ENCODE data around the gene SPAG6.

DNA sequence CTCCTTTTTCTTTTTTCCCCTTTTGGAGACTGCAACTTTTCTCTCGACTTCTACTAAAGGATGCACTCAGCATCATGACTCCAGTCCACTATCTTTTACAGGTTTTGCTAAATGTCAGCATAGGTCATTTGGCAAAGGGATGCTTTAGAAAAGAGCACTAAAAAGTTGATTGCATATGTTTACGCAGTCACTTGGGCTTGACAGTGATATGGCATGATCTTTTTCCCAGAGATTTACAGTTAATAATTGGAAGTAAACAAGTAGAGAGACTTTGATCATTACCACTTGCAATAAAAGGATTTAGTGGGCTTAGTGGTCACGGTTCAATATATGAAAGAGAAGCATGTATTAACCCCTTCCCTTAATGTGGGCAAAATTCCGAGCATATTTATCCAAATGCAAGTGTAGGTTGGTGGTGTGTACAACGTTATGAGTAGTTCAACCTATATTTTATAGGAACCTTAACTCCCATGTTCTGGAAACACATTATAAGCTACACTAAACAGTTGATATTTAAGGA, 22.6 kb upstream of the SPAG6 start:
- TF ChIP-seq CHD2 (IDR thresholded peaks at IDR 0.05; ENCODE audit: low read length) (no peak), ASH2L (IDR thresholded peaks at IDR 0.05; ENCODE audit: low read length) (no peak), TAF1 (IDR thresholded peaks at IDR 0.05; ENCODE audit: low read depth, low read length) (no peak), PHF8 (conservative IDR thresholded peaks at IDR 0.05; ENCODE audit: low read depth, low read length) (no peak), HDAC6 (IDR thresholded peaks at IDR 0.05; ENCODE audit: low read depth, low read length) (no peak), POLR2AphosphoS5 (IDR thresholded peaks at IDR 0.05; ENCODE audit: low read depth, low read length) (no peak), EZH2 (IDR thresholded peaks at IDR 0.05; ENCODE audit: low read depth, low read length, severe bottlenecking) (peak; percentile 68)
- TF ChIP-seq, protein P1, sequence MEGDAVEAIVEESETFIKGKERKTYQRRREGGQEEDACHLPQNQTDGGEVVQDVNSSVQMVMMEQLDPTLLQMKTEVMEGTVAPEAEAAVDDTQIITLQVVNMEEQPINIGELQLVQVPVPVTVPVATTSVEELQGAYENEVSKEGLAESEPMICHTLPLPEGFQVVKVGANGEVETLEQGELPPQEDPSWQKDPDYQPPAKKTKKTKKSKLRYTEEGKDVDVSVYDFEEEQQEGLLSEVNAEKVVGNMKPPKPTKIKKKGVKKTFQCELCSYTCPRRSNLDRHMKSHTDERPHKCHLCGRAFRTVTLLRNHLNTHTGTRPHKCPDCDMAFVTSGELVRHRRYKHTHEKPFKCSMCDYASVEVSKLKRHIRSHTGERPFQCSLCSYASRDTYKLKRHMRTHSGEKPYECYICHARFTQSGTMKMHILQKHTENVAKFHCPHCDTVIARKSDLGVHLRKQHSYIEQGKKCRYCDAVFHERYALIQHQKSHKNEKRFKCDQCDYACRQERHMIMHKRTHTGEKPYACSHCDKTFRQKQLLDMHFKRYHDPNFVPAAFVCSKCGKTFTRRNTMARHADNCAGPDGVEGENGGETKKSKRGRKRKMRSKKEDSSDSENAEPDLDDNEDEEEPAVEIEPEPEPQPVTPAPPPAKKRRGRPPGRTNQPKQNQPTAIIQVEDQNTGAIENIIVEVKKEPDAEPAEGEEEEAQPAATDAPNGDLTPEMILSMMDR (IDR thresholded peaks at IDR 0.05; ENCODE audit: control extremely low read depth in 1 of 3, insufficient read depth in 1 of 3, low read depth in 1 of 3, low read length in 3 of 3): no peak
- TF ChIP-seq, protein P2, sequence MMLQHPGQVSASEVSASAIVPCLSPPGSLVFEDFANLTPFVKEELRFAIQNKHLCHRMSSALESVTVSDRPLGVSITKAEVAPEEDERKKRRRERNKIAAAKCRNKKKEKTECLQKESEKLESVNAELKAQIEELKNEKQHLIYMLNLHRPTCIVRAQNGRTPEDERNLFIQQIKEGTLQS (IDR thresholded peaks at IDR 0.05; ENCODE audit: insufficient read depth, low read depth, low read length): no peak
- TF ChIP-seq, protein P3, sequence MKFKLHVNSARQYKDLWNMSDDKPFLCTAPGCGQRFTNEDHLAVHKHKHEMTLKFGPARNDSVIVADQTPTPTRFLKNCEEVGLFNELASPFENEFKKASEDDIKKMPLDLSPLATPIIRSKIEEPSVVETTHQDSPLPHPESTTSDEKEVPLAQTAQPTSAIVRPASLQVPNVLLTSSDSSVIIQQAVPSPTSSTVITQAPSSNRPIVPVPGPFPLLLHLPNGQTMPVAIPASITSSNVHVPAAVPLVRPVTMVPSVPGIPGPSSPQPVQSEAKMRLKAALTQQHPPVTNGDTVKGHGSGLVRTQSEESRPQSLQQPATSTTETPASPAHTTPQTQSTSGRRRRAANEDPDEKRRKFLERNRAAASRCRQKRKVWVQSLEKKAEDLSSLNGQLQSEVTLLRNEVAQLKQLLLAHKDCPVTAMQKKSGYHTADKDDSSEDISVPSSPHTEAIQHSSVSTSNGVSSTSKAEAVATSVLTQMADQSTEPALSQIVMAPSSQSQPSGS (IDR thresholded peaks at IDR 0.05; ENCODE audit: low read length): no peak
- TF ChIP-seq, protein P4, sequence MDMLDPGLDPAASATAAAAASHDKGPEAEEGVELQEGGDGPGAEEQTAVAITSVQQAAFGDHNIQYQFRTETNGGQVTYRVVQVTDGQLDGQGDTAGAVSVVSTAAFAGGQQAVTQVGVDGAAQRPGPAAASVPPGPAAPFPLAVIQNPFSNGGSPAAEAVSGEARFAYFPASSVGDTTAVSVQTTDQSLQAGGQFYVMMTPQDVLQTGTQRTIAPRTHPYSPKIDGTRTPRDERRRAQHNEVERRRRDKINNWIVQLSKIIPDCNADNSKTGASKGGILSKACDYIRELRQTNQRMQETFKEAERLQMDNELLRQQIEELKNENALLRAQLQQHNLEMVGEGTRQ (IDR thresholded peaks at IDR 0.05; ENCODE audit: low read length): no peak

Data from H1 (cell line).